Calu3 (cell line): ENCODE results near the gene ENDOU. TPM values are rescaled to one million over a fixed set of nuclear protein-coding genes. Genes with fewer than 3 reads are reported as not detected.
"Not testable (repeated sequence)": the region's sequence is repeated elsewhere in the genome, so short reads cannot be mapped to it uniquely, and the experiment has no call there.

Experiments
- BruUV-seq: library from RNA; stranded (reverse); fragments of 400-500 nt; replicated peaks from 2 replicates; lab custom pipeline; 2021; lab: Mats Ljungman, UMichigan
- CTCF ChIA-PET: fragments of 300-600 bp; sonication (Branson Sonifier 250); formaldehyde crosslinking; loops from one replicate; lab custom pipeline; 2022; ENCODE audit warnings: antibody characterized with exemption; lab: Charles Lee
- DNase-seq: peaks from one replicate; pipeline ENCODE4 v3.0.0; 2022
- H3K27ac Mint-ChIP-seq: one replicate; pipeline ENCODE4 v1.8.0; 2022; ENCODE audit warnings: mixed read lengths; ENCODE audit not compliant: unreplicated experiment
- H3K27me3 Mint-ChIP-seq: one replicate; pipeline ENCODE4 v1.8.0; 2022; ENCODE audit warnings: mixed read lengths; ENCODE audit not compliant: unreplicated experiment
- H3K36me3 Mint-ChIP-seq: one replicate; pipeline ENCODE4 v1.8.0; 2022; ENCODE audit warnings: mild to moderate bottlenecking, moderate library complexity, mixed read lengths; ENCODE audit not compliant: insufficient read depth, unreplicated experiment
- H3K4me1 Mint-ChIP-seq: one replicate; pipeline ENCODE4 v1.8.0; 2022; ENCODE audit warnings: mild to moderate bottlenecking, low read depth, mixed read lengths; ENCODE audit not compliant: unreplicated experiment
- H3K4me3 Mint-ChIP-seq: one replicate; pipeline ENCODE4 v1.8.0; 2022; ENCODE audit warnings: mild to moderate bottlenecking, low read depth, moderate library complexity, mixed read lengths; ENCODE audit not compliant: unreplicated experiment
- H3K9me3 Mint-ChIP-seq: one replicate; pipeline ENCODE4 v1.8.0; 2022; ENCODE audit warnings: low read depth, mixed read lengths; ENCODE audit not compliant: unreplicated experiment
- intact Hi-C: fragments of 100-400 bp; cut with micrococcal nuclease; formaldehyde crosslinking; loops from one replicate; pipeline ENCODE4 v1.10.0; 2022; ENCODE audit not compliant: unreplicated experiment
- total RNA-seq: library from RNA; stranded (reverse); gene quantifications from 2 replicates; pipeline ENCODE4 v1.2.3, GENCODE V29; 2022
- TF ChIP-seq, protein P1 (sequence below): fragments of 200-600 bp; IDR thresholded peaks from one replicate; pipeline ENCODE4 v1.8.0; 2022; ENCODE audit warnings: antibody characterized with exemption; ENCODE audit not compliant: unreplicated experiment

Gene ENDOU
- total RNA-seq, 1 experiment from 2014 or later = not detected

DNA sequence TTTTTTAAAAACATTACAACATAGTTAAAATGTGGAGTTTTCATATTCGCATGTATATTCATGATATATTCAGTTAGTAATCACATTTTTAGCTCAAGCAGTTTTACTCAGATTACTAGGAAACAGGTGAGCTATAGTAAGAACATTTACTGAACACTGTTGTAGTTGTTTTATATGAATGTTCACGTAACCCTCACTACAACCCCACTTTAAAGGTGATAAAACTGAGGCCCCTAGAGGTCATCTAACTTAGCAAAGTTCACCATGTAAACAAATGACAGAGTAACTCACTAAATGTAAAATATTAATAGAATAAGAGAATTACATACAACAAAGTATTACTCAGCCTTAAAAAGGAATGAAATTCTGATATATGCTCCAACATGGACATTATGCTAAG is 45.5 kb downstream of the ENDOU start:
- TF ChIP-seq, protein P1, sequence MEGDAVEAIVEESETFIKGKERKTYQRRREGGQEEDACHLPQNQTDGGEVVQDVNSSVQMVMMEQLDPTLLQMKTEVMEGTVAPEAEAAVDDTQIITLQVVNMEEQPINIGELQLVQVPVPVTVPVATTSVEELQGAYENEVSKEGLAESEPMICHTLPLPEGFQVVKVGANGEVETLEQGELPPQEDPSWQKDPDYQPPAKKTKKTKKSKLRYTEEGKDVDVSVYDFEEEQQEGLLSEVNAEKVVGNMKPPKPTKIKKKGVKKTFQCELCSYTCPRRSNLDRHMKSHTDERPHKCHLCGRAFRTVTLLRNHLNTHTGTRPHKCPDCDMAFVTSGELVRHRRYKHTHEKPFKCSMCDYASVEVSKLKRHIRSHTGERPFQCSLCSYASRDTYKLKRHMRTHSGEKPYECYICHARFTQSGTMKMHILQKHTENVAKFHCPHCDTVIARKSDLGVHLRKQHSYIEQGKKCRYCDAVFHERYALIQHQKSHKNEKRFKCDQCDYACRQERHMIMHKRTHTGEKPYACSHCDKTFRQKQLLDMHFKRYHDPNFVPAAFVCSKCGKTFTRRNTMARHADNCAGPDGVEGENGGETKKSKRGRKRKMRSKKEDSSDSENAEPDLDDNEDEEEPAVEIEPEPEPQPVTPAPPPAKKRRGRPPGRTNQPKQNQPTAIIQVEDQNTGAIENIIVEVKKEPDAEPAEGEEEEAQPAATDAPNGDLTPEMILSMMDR = no peak
- no peaks in the 10 kb centered on the region for H3K9me3 Mint-ChIP-seq

DNA sequence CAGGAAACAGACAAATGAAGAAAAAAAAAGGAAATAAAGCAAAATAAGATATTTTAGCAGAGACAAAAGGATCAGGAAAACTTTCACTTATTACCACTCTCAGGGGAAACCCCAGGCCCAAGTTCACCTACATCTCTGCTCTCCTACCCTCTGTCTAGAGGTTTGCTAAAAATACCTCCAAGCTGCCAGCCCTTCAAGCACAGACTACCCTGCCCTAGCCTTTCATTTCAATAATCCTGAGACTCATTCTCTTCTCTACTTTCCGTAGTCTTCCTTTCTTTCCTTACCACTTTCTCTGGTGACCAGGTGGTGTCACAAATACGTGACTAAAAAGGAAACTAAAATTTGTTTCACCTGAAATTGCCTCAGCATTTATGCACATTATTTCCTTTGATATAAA is 53.2 kb downstream of the ENDOU start:
- Mint-ChIP-seq H3K4me1 (no peaks in the 10 kb centered on the region), H3K36me3 (no peaks in the 10 kb centered on the region), H3K27me3 (no peaks in the 10 kb centered on the region), H3K9me3 (no peaks in the 10 kb centered on the region), H3K4me3 (no peak overlapping the region), H3K27ac (no peak overlapping the region)
- no peak for DNase-seq
- intact Hi-C loops = no loop called here
- TF ChIP-seq, protein P1 = no peak
- BruUV-seq = no TSS peak
- CTCF ChIA-PET = no interaction called here

More for the DNA sequence above, 45.5 kb downstream of the ENDOU start:
- no peak overlapping the region for H3K27ac Mint-ChIP-seq
- no peaks in the 10 kb centered on the region for H3K27me3 Mint-ChIP-seq
- H3K4me1 Mint-ChIP-seq = no peaks in the 10 kb centered on the region
- intact Hi-C loops = no loop called here
- CTCF ChIA-PET = no interaction called here
- BruUV-seq = no TSS peak
- DNase-seq = no peak
- no peak overlapping the region for H3K4me3 Mint-ChIP-seq
- peaks cover 5% of the 10 kb centered on the region for H3K36me3 Mint-ChIP-seq

DNA sequence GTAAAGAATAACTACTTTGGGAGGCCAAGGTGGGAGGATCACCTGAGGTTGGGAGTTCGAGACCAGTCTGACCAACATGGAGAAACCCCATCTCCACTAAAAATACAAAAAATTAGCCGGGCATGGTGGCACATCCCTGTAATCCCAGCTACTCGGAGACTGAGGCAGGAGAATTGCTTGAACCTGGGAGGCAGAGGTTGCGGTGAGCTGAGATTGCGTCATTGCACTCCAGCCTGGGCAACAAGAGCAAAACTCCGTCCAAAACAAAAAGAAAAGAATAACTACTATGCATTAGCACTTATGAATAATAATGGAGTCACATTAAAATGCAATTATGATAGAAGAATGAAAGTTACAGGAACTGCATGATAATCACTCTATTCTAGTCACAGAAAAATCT is 57.4 kb downstream of the ENDOU start:
- H3K4me1 Mint-ChIP-seq, H3K27ac Mint-ChIP-seq, H3K27me3 Mint-ChIP-seq, H3K36me3 Mint-ChIP-seq, H3K9me3 Mint-ChIP-seq, BruUV-seq, H3K4me3 Mint-ChIP-seq, DNase-seq, CTCF ChIA-PET, intact Hi-C loops: not testable (repeated sequence)

Other genes starting within 250 kb of the ENDOU start
- 29.7 and 33.5 TPM in 2 replicates for gene RPAP3, start 19.5 kb downstream of the ENDOU start, total RNA-seq
- gene RAPGEF3, start 33.4 kb upstream of the ENDOU start, total RNA-seq = 8.2 and 11.0 TPM in 2 replicates
- 17.0 and 17.2 TPM in 2 replicates for gene SLC48A1, start 47.7 kb upstream of the ENDOU start, total RNA-seq
- 41.8 and 44.0 TPM in 2 replicates for gene HDAC7, start 94.4 kb upstream of the ENDOU start, total RNA-seq
- 10.1 and 12.5 TPM in 2 replicates for gene VDR, start 179.5 kb upstream of the ENDOU start, total RNA-seq
- gene TMEM106C, start 238.1 kb upstream of the ENDOU start, total RNA-seq = 67.2 and 77.3 TPM in 2 replicates